ENCODE results near the gene NF1.
"Not testable (repeated sequence)": the region's sequence is repeated elsewhere in the genome, so short reads cannot be mapped to it uniquely, and the experiment has no call there.

NF1 gene

GRCh38 chr17:31328160-31328535 is 233.4 kb downstream of the NF1 start:
- no peak for DNase-seq (ENCODE audit: low spot score)

- no peak for DNase-seq (ENCODE audit: low spot score)
These were observed 234.4 kb downstream of the NF1 start for GRCh38 chr17:31329221-31329620.

GRCh38 chr17:31339906-31340661 is 245.3 kb downstream of the NF1 start:
- DNase-seq (ENCODE audit: low spot score): no peak

- not testable (repeated sequence) for DNase-seq (ENCODE audit: low spot score)
These were observed 250.5 kb downstream of the NF1 start for GRCh38 chr17:31345191-31345747.

- no peak for DNase-seq (ENCODE audit: low spot score)
These were observed 254.7 kb downstream of the NF1 start for GRCh38 chr17:31349454-31349853.

GRCh38 chr17:31355935-31356334 is 261.2 kb downstream of the NF1 start:
- no peak for DNase-seq (ENCODE audit: low spot score)

GRCh38 chr17:31357091-31357490 is 262.3 kb downstream of the NF1 start:
- no peak for DNase-seq (ENCODE audit: low spot score)

GRCh38 chr17:31357839-31358394 is 263.1 kb downstream of the NF1 start:
- DNase-seq (ENCODE audit: low spot score): no peak

GRCh38 chr17:31364012-31364411 is 269.2 kb downstream of the NF1 start:
- DNase-seq (ENCODE audit: low spot score): no peak

- no peak for DNase-seq (ENCODE audit: low spot score)
These were observed 271.3 kb downstream of the NF1 start for GRCh38 chr17:31366088-31366487.

GRCh38 chr17:31369266-31369665 is 274.5 kb downstream of the NF1 start:
- DNase-seq (ENCODE audit: low spot score): no peak

- no peak for DNase-seq (ENCODE audit: low spot score)
These were observed 276.8 kb downstream of the NF1 start for GRCh38 chr17:31371511-31372097.

GRCh38 chr17:31373150-31374093 is 278.6 kb downstream of the NF1 start:
- no peak for DNase-seq (ENCODE audit: low spot score)

- DNase-seq (ENCODE audit: low spot score): no peak
These were observed 279.3 kb downstream of the NF1 start for GRCh38 chr17:31374094-31374447.

GRCh38 chr17:31374503-31374902 is 279.7 kb downstream of the NF1 start:
- DNase-seq (ENCODE audit: low spot score): no peak

- no peak for DNase-seq (ENCODE audit: low spot score)
These were observed 283.9 kb downstream of the NF1 start for GRCh38 chr17:31378638-31379037.

- no peak for DNase-seq (ENCODE audit: low spot score)
These were observed 284.9 kb downstream of the NF1 start for GRCh38 chr17:31379597-31380205.

GRCh38 chr17:31381165-31381668 is 286.4 kb downstream of the NF1 start:
- DNase-seq (ENCODE audit: low spot score): no peak

- DNase-seq (ENCODE audit: low spot score): not testable (repeated sequence)
These were observed 288.0 kb downstream of the NF1 start for GRCh38 chr17:31382668-31383275.

- not testable (repeated sequence) for DNase-seq (ENCODE audit: low spot score)
These were observed 288.7 kb downstream of the NF1 start for GRCh38 chr17:31383488-31383887.

All from hematopoietic multipotent progenitor cell treated with erythropoietin and hydrocortisone succinate and interleukin-3 and kit ligand, for 17 days (in vitro differentiated cells).